ENCODE results near the gene UPK1B.

DNA sequence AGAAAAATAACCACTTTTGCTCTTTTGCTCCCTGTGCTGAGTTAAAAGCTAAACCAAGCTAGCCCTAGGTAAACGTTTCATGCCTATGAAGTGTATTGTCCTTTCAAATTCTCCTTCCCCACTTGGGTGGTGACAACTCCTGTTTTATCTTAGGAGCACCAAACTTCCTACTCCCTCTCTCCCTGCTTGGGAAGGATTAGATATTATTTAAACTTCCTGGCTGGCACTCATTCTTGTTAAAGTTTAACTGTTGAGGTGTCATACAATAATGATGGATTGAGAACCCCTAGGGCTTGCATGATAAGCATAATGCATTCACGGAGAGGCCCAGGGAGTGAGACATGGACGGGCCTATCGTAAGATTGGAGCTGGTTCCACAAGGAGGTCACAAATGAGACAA, 37.8 kb downstream of the UPK1B start:
- TF ChIP-seq, protein P1, sequence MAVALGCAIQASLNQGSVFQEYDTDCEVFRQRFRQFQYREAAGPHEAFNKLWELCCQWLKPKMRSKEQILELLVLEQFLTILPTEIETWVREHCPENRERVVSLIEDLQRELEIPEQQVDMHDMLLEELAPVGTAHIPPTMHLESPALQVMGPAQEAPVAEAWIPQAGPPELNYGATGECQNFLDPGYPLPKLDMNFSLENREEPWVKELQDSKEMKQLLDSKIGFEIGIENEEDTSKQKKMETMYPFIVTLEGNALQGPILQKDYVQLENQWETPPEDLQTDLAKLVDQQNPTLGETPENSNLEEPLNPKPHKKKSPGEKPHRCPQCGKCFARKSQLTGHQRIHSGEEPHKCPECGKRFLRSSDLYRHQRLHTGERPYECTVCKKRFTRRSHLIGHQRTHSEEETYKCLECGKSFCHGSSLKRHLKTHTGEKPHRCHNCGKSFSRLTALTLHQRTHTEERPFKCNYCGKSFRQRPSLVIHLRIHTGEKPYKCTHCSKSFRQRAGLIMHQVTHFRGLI (CRISPR knock-in tag; IDR thresholded peaks at IDR 0.05) = no peak
- TF ChIP-seq CHD1 (IDR thresholded peaks at IDR 0.05; ENCODE audit: low read length) (no peak), POLR2A (conservative IDR thresholded peaks at IDR 0.05) (no peak), ZFP36 (IDR thresholded peaks at IDR 0.05; ENCODE audit: low read depth, low read length, partially characterized antibody) (no peak)
- TF ChIP-seq, protein P2, sequence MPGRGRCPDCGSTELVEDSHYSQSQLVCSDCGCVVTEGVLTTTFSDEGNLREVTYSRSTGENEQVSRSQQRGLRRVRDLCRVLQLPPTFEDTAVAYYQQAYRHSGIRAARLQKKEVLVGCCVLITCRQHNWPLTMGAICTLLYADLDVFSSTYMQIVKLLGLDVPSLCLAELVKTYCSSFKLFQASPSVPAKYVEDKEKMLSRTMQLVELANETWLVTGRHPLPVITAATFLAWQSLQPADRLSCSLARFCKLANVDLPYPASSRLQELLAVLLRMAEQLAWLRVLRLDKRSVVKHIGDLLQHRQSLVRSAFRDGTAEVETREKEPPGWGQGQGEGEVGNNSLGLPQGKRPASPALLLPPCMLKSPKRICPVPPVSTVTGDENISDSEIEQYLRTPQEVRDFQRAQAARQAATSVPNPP (IDR thresholded peaks at IDR 0.05; ENCODE audit: borderline replicate concordance, insufficient read depth, insufficient read length) = no peak
